AG20443 (cell line): ENCODE measurements around the gene STARD3.

Source experiments
- DNase-seq: peaks from one replicate; pipeline ENCODE4 v3.0.0; 2012; ENCODE audit warnings: low spot score, mixed read lengths

STARD3 gene

GRCh38 chr17:39639043-39639442 is 2.1 kb downstream of the STARD3 start:
- DNase-seq: no peak

GRCh38 chr17:39639566-39640458 is 2.9 kb downstream of the STARD3 start:
- no peak for DNase-seq

GRCh38 chr17:39640591-39641031 is 3.7 kb downstream of the STARD3 start:
- DNase-seq: no peak

- no peak for DNase-seq
These were observed 4.2 kb downstream of the STARD3 start for GRCh38 chr17:39641097-39641496.

GRCh38 chr17:39641883-39642282 is 4.9 kb downstream of the STARD3 start:
- no peak for DNase-seq

- DNase-seq: no peak
These were observed 5.5 kb downstream of the STARD3 start for GRCh38 chr17:39642291-39643074.

GRCh38 chr17:39643271-39643670 is 6.3 kb downstream of the STARD3 start:
- DNase-seq: peak; percentile 61

GRCh38 chr17:39647256-39647655 is 10.3 kb downstream of the STARD3 start:
- no peak for DNase-seq

GRCh38 chr17:39648616-39649366 is 11.8 kb downstream of the STARD3 start:
- no peak for DNase-seq

GRCh38 chr17:39650121-39650579 is 13.2 kb downstream of the STARD3 start:
- no peak for DNase-seq

GRCh38 chr17:39651923-39652586 is 15.1 kb downstream of the STARD3 start:
- DNase-seq: no peak

GRCh38 chr17:39652587-39653315 is 15.8 kb downstream of the STARD3 start:
- no peak for DNase-seq

GRCh38 chr17:39653316-39653661 is 16.3 kb downstream of the STARD3 start:
- DNase-seq: no peak

GRCh38 chr17:39653662-39654331 is 16.9 kb downstream of the STARD3 start:
- peak; percentile 88 for DNase-seq

- no peak for DNase-seq
These were observed 18.2 kb downstream of the STARD3 start for GRCh38 chr17:39655105-39655504.

GRCh38 chr17:39658346-39658745 is 21.4 kb downstream of the STARD3 start:
- DNase-seq: no peak

GRCh38 chr17:39658760-39659159 is 21.8 kb downstream of the STARD3 start:
- DNase-seq: no peak

GRCh38 chr17:39659279-39660010 is 22.5 kb downstream of the STARD3 start:
- no peak for DNase-seq

GRCh38 chr17:39660011-39660360 is 23.0 kb downstream of the STARD3 start:
- no peak for DNase-seq
